NAMALWA (cell line): ENCODE measurements around the gene COPZ2.
"Not testable (repeated sequence)": the region's sequence is repeated elsewhere in the genome, so short reads cannot be mapped to it uniquely, and the experiment has no call there.

Experiments
- DNase-seq: peaks from one replicate; pipeline ENCODE4 v3.0.0-alpha.2; 2015; ENCODE audit warnings: low spot score

Gene COPZ2

GRCh38 chr17:48055531-48056245 lies 18.1 kb upstream of the COPZ2 start:
- DNase-seq, result peak; percentile 64

GRCh38 chr17:48054238-48055185 lies 16.9 kb upstream of the COPZ2 start:
- no peak for DNase-seq

- peak; percentile 28 for DNase-seq
Measured at GRCh38 chr17:48053758-48054237, 16.2 kb upstream of the COPZ2 start.

- no peak for DNase-seq
Measured at GRCh38 chr17:48052956-48053757, 15.6 kb upstream of the COPZ2 start.

GRCh38 chr17:48051706-48052486 lies 14.3 kb upstream of the COPZ2 start:
- DNase-seq, result peak; percentile 61

GRCh38 chr17:48051283-48051682 lies 13.7 kb upstream of the COPZ2 start:
- no peak for DNase-seq

- no peak for DNase-seq
Measured at GRCh38 chr17:48048384-48049126, 11.0 kb upstream of the COPZ2 start.

- peak; percentile 99 for DNase-seq
Measured at GRCh38 chr17:48047741-48048383, 10.3 kb upstream of the COPZ2 start, which contains the start of gene NFE2L1. NFE2L1 (plus strand) TSS chr17:48048359; CDS start chr17:48051119, 2,760 bp downstream.

- DNase-seq, result no peak
Measured at GRCh38 chr17:48047113-48047740, 9.6 kb upstream of the COPZ2 start.

- DNase-seq, result no peak
Measured at GRCh38 chr17:48046296-48046695, 8.7 kb upstream of the COPZ2 start.

- no peak for DNase-seq
Measured at GRCh38 chr17:48045316-48046001, 7.9 kb upstream of the COPZ2 start.

- no peak for DNase-seq
Measured at GRCh38 chr17:48044851-48045250, 7.3 kb upstream of the COPZ2 start.

GRCh38 chr17:48043176-48043575 lies 5.6 kb upstream of the COPZ2 start:
- no peak for DNase-seq

GRCh38 chr17:48038687-48039086 lies 1.1 kb upstream of the COPZ2 start:
- DNase-seq, result no peak

GRCh38 chr17:48037838-48038323 lies 284 bp upstream of the COPZ2 start:
- no peak for DNase-seq

- DNase-seq, result no peak
Measured at GRCh38 chr17:48036693-48037035, 933 bp downstream of the COPZ2 start.

GRCh38 chr17:48034734-48035133 lies 2.9 kb downstream of the COPZ2 start:
- not testable (repeated sequence) for DNase-seq

GRCh38 chr17:48031966-48032365 lies 5.6 kb downstream of the COPZ2 start:
- no peak for DNase-seq

- no peak for DNase-seq
Measured at GRCh38 chr17:48030531-48030930, 7.1 kb downstream of the COPZ2 start.
